T-helper 1 cell treated with Interleukin-12 subunit alpha and Interleukin-12 subunit beta and Interleukin-4 antibody, amounts not matched to agents 30 ng/mL and 1 ng/mL, for 36 hours (primary cell): ENCODE results near the gene S100A5. TPM values are rescaled to one million over a fixed set of nuclear protein-coding genes. Genes with fewer than 3 reads are reported as not detected.
"Not testable (repeated sequence)": the region's sequence is repeated elsewhere in the genome, so short reads cannot be mapped to it uniquely, and the experiment has no call there.

ENCODE experiments used
- intact Hi-C: fragments of 100-400 bp; cut with micrococcal nuclease; formaldehyde crosslinking; loops from one replicate; pipeline ENCODE4 v1.15.1; 2024
- total RNA-seq: library from RNA; stranded (reverse); gene quantifications from 2 replicates; pipeline ENCODE4 v1.2.3, GENCODE V29; 2022

S100A5 gene
- total RNA-seq, 1 donor from 2014 or later, result 2.6 TPM

- intact Hi-C loops, result loop anchor here (1.0 to 10.0 kb wide), 5 partner anchors 10 to 429 kb away; partner anchors contain the start of genes CHTOP, CREB3L4, S100A4 and SLC39A1
Observed at GRCh38 chr1:153535242-153536011, 5.3 kb downstream of the S100A5 start, which contains the start of gene S100A6. TSS of gene S100A6 (minus strand) at chr1:153535991. CDS start at chr1:153535339, 652 bp downstream.

- intact Hi-C loops, result loop anchor here (1.0 to 10.0 kb wide), 3 partner anchors 24 to 457 kb away; partner anchors contain the start of genes CREB3L4, RPS27 and SLC39A1
Observed at GRCh38 chr1:153534925-153535241, 5.9 kb downstream of the S100A5 start.

DNA sequence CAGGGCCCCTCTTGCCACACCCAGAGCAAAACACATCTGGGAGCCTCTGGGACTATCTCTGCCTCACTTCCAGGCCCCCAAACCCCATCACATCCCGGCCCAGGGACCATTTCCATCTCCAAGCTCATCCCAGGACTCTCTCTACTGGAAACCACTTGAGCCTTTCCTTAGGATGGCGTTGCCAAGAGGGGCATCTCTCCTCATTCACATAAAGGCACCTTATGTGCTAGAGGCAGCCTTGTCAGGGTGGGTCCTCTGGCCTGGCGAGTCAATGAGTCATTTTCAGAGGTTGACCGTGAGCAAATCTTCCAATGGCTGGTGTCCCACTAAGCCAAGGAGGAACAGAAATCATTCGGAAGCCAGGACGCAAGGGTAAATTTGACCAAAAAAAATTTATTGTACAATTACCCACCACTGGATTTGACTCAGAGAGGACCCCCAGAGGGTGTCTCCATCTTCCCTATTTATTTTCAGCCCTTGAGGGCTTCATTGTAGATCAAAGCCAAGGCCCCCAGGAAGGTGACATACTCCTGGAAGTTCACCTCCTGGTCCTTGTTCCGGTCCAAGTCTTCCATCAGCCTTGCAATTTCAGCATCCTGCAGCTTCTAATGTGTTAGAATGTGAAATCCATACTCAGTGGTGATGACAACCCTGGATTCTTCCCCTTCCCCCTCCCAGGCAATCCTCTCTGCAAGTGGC lies 6.4 kb downstream of the S100A5 start:
- intact Hi-C loops, result loop anchor here (5.0 to 10.0 kb wide), 2 partner anchors 430 to 458 kb away; partner anchors contain the start of genes CREB3L4, RPS27 and SLC39A1

DNA sequence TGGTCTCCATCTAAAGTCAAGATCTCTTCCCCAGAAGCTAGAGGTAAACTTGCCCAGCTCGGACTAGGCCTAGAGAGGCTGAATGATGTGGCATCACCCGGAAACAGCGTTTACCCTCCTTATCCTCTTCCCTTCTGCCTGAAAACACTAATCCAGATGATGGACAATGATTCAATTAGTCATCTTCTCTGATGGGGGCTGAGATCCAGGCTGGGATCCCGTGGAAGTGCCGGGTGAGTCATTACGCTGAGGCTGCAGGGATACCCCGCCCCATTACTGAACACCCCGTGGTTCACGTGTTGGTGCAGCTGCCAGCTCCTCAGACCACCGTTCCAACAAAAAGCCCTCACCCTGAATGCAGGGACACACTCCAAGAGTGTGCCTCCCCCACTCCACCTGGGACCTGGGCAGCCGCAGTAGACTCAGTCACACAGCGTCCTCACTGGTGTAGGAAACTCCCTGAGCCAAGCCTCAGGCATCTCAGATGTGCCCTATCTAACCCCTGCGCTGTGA lies 7.0 kb downstream of the S100A5 start:
- intact Hi-C loops, result loop anchor here (1.0 to 10.0 kb wide), 4 partner anchors 35 to 459 kb away; partner anchors contain the start of genes CREB3L4, RPS27 and SLC39A1

GRCh38 chr1:153532769-153533599 lies 7.8 kb downstream of the S100A5 start:
- intact Hi-C loops, result loop anchor here (1.0 to 10.0 kb wide), 5 partner anchors 35 to 459 kb away; partner anchors contain the start of genes CREB3L4, RPS27 and SLC39A1

- intact Hi-C loops, result loop anchor here (1.0 to 10.0 kb wide), 3 partner anchors 139 to 460 kb away; partner anchors contain the start of genes CREB3L4, RPS27 and SLC39A1
Observed at GRCh38 chr1:153532181-153532580, 8.6 kb downstream of the S100A5 start.

DNA sequence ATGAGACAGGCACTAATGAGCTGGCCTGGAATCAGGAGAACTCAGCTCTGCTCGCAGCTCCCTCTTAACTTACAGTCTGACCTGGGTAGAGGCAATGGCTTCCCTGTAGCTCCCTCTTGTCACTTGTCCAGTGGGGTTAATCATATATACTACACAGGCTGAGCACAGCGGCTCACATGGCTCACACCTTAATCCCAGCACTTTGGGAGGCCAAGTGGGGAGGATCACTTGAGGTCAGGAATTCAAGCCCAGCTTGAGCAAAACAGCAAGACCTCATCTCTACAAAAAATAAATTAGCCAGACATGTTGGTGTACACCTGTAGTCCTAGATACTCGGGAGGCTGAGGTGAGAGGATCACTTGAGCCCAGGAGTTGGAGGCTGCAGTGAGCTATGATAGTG lies 9.1 kb downstream of the S100A5 start:
- intact Hi-C loops, result loop anchor here (1.0 to 10.0 kb wide), 3 partner anchors 140 to 461 kb away; partner anchors contain the start of genes CREB3L4, RPS27 and SLC39A1

DNA sequence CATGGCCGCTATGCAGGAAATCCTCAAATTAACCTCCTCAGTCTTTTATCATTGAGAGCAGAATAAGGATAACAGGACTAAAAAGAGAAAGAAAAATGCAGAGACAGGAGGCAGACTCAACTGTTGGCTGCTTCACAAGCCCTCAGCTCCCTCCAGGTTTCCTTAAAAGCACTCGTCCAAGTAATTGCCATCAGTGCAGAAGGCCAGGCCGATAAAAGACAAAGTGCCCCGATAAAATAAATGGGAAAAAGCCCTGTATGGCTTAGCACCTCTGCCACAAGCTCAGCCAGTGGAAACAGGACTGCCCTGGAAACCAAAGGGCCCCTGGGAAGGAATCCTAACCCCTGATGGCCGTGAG lies 13.1 kb downstream of the S100A5 start:
- intact Hi-C loops, result no loop called here

GRCh38 chr1:153527023-153527682 lies 13.6 kb downstream of the S100A5 start:
- intact Hi-C loops, result no loop called here

DNA sequence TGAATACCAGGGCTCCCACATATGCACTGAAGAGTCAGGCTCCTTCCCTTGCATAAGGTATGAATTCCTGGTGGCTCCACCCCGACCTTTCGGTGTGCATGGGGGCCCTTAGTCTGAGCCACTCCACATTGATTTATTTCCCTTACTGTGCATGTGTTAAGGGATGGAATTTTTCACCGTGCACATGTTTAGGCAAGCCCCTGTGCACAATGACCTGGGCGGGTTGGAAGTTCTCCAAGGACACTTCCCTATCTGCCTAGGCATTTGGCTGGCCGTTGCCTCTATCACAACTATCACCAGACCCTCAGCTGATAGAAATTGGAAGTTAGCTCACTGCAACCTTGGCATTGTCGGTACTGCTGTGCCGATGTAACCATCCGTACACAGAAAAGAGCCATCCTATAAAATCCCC lies 14.6 kb downstream of the S100A5 start:
- intact Hi-C loops, result no loop called here

GRCh38 chr1:153525088-153525728 lies 15.5 kb downstream of the S100A5 start:
- intact Hi-C loops, result no loop called here

DNA sequence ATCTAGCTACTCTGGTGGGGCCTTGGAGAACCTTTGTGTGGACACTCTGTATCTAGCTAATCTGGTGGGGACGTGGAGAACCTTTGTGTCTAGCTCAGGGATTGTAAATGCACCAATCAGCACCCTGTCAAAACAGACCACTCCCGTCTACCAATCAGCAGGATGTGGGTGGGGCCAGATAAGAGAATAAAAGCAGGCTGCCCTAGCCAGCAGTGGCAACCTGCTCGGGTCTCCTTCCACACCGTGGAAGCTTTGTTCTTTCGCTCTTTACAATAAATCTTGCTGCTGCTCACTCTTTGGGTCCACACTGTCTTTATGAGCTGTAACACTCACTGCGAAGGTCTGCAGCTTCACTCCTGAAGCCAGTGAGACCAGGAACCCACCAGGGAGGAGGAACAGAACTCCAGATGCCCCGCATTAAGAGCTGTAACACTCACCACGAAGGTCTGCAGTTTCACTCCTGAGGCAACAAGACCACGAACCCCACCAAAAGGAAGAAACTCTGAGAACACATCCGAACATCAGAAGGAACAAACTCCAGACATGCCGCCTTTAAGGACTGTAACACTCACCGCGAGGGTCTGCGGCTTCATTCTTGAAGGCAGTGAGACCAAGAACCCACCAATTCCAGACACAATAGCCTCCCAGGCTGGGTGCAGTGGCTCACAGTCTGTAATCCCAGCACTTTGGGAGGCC lies 18.2 kb downstream of the S100A5 start:
- intact Hi-C loops, result not testable (repeated sequence)

DNA sequence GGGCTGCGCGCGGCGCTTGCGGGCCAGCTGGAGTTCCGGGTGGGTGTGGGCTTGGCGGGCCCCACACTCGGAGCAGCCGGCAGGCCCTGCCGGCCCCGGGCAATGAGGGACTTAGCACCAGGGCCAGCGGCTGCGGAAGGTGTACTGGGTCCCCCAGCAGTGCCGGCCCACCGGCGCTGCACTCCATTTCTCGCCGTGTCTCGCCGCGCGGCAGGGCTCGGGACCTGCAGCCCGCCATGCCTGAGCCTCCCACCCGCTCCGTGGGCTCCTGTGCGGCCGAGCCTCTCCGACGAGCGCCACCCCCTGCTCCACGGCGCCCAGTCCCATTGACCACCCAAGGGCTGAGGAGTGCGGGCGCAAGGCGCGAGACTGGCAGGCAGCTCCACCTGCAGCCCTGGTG lies 18.9 kb downstream of the S100A5 start:
- intact Hi-C loops, result not testable (repeated sequence)

DNA sequence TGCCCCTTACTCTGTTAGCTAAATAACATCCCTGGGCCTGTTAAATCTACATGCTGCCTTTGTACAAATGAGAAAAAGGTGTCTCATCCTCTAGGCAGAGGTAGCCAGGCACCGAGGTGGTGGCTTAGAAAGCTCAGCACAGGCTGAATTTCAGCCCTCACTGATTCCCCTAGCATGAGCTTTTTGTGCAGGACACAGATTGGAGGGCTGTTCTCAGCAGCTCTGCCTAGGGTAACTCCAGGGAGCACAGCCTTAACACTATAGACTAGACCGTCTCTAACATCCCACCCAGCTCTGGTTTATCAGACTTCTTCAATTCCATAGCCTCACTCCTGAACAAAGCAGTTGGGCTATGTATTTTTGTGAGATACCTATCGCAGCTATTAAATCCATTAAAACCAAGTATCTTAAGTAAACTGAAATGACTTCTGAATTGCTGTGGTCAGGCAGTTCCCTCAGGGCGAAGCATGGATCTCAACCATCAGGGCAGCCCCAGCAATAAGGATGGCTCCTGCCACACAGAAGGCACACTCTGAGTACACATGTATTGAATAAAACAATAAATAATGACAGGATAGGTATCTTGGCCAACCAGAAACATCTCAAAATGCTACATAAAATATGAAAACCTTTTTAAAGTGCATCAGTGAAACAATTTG lies 19.8 kb downstream of the S100A5 start:
- intact Hi-C loops, result no loop called here

DNA sequence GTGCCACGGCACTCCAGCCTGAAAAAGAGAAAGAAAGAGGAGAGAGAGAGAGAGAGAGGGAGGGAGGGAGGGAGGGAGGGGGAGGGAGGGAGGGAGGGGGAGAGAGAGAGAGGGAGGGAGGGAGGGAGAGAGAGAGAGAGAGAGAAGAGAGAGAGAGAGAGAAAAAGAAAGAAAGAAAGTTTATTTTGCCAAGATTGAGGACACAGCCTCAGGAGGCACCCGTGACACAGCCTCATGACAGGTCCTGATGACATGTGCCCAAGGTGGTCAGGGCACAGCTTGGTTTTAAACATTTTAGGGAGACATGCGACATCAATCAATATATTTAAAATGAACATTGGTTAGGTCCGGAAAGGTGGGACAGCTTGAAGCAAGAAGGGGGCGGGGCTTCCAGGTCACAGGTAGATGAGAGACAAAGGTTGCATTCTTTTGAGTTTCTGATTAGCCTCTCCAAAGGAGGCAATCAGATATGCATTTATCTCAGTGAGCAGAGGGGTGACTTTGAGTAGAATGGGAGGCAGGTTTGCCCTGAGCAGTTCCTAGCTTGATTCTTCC lies 20.5 kb downstream of the S100A5 start:
- intact Hi-C loops, result not testable (repeated sequence)

DNA sequence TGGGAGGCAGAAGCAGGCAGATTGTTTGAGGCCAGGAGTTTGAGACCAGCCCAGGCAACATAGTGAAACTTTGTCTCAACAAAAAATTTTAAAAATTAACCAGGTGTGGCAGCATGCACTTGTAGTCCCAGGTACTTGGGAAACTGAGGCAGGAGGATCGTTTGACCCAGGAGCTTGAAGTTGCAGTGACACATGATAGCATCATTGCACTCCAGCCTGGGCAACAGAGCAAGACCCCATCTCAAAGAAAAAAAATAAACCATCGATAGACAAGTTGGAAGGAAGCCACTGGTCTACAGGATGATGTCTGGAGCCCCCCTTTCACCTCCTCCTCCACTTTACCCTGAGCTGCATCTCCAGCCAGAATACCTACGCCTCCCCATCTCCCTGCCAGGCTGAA lies 21.5 kb downstream of the S100A5 start:
- intact Hi-C loops, result no loop called here

- intact Hi-C loops, result no loop called here
Observed at GRCh38 chr1:153515504-153516394, 25.0 kb downstream of the S100A5 start.
